ENCODE measurements around the gene RARS2. TPM values are rescaled to one million over a fixed set of nuclear protein-coding genes. Genes with fewer than 3 reads are reported as not detected.

The RARS2 gene
- total and polyA plus RNA-seq, 2 of the 8 experiments (the other 6 are each of a cell fraction or from before 2014, with no cell fraction given) = 10.2 to 40.5 TPM

DNA sequence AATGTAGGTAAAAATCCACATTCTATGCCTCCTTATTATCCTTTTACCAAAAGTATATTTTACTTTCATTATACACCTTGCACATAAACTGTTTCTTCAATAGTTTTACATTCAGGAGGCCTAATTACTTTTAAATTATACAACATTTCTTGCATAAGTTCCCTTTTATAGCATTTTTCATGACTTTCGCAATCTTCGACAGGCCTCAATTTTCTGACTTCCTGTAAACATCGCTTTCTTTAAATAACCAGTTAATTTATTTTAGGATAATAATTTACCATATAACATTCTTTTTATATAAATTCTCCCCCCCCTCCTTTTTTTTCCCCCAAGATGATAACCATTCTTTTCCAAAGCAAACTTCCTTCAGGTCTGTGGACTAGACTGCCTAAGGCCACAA is 107.9 kb downstream of the RARS2 start:
- CTCF ChIA-PET (ENCODE audit: partially characterized antibody) = interaction anchor here (0.6 to 1.2 kb wide), 2 partner anchors 89 to 538 kb away, joined by 3 to 4 read pairs; no protein-coding TSS in a partner anchor
- no peak for FAIRE-seq

More for the DNA sequence above, 107.9 kb downstream of the RARS2 start:
- Histone ChIP-seq H3K79me2 (ENCODE audit: control insufficient read depth in 1 of 2, insufficient read depth in 2 of 2, low read length in 2 of 2) (no peaks in the 10 kb centered on the region), H3K23ac (ENCODE audit: insufficient read length) (no peak overlapping the region), H2BK12ac (ENCODE audit: low read depth, low read length) (no peak overlapping the region), H4K91ac (replicated peaks; ENCODE audit: insufficient read length, low read length) (no peak overlapping the region), H4K5ac (ENCODE audit: insufficient read length, low read depth, low read length) (no peak overlapping the region), H3K4me3 (ENCODE audit: extremely low read depth in 1 of 4, insufficient read depth in 2 of 4, low read depth in 3 of 4, low read length in 4 of 4) (no peak overlapping the region), H3K14ac (ENCODE audit: insufficient read length) (no peak overlapping the region), H3K9me3 (ENCODE audit: insufficient read depth in 2 of 2, low read depth in 1 of 2, low read length in 1 of 2) (no peaks in the 10 kb centered on the region), H3K4ac (replicated peaks; ENCODE audit: insufficient read length, low read depth, low read length) (no peak overlapping the region), H3K9ac (replicated peaks in 1 of 4; ENCODE audit: extremely low read depth in 1 of 4, low read depth in 3 of 4, low read length in 3 of 4) (no peak overlapping the region), H2BK15ac (ENCODE audit: low read length) (no peak overlapping the region), H4K8ac (ENCODE audit: extremely low read depth, insufficient read depth, low read length) (no peak overlapping the region), H3K23me2 (ENCODE audit: low read depth, low read length) (no peaks in the 10 kb centered on the region), H2BK5ac (ENCODE audit: low read depth, low read length) (no peak overlapping the region), H3K4me1 (replicated peaks in 1 of 4; ENCODE audit: control insufficient read depth in 3 of 4, insufficient read depth in 4 of 4, low read length in 3 of 4) (peaks cover 5 to 8% (median 7%) of the 10 kb centered on the region in 4 experiments), H4K20me1 (replicated peaks in 1 of 2; ENCODE audit: control insufficient read depth in 1 of 2, insufficient read depth in 2 of 2, low read length in 2 of 2) (no peaks in the 10 kb centered on the region), H3K27me3 (replicated peaks in 1 of 4; ENCODE audit: control insufficient read depth in 3 of 4, extremely low read depth in 1 of 4, insufficient read depth in 3 of 4, low read length in 3 of 4) (no peaks in the 10 kb centered on the region), H2AFZ (ENCODE audit: low read length) (no peak overlapping the region), H3K36me3 (ENCODE audit: control insufficient read depth in 2 of 4, insufficient read depth in 4 of 4, low read length in 3 of 4) (no peaks in the 10 kb centered on the region), H3K27ac (ENCODE audit: low read depth, low read length) (no peak overlapping the region), H2AK5ac (ENCODE audit: low read depth, low read length) (no peak overlapping the region), H2BK120ac (replicated peaks; ENCODE audit: low read depth, low read length) (no peak overlapping the region), H3K18ac (ENCODE audit: extremely low read depth, low read length) (no peak overlapping the region), H3K56ac (replicated peaks; ENCODE audit: insufficient read length, low read depth, low read length) (no peak overlapping the region), H3K79me1 (ENCODE audit: low read depth, low read length) (no peaks in the 10 kb centered on the region), H3K4me2 (ENCODE audit: insufficient read depth in 1 of 2, low read depth in 2 of 2, low read length in 2 of 2) (no peak overlapping the region), H2BK20ac (ENCODE audit: low read length) (no peak overlapping the region)
- POLR2A ChIA-PET (ENCODE audit: partially characterized antibody) = no interaction called here
- peak; percentile 4; the same call in 1 of the 2 replicates for TF ChIP-seq CEBPB (IDR thresholded peaks at IDR 0.05; ENCODE audit: low read depth, low read length)
- TF ChIP-seq, protein P1, sequence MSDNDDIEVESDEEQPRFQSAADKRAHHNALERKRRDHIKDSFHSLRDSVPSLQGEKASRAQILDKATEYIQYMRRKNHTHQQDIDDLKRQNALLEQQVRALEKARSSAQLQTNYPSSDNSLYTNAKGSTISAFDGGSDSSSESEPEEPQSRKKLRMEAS (IDR thresholded peaks at IDR 0.05) = no peak
- WGBS, 2 experiments (ENCODE audit: extremely low coverage in 1 of 2, insufficient coverage in 1 of 2, insufficient read length in 1 of 2, insufficient replicate concordance in 2 of 2, low coverage in 1 of 2, low lambda C conversion rate in 2 of 2, missing lambda C conversion rate in 1 of 2) = 100% methylated on average over 3 of the region's 3 CpGs; no CpG with 5 or more reads in 1 of the 2 experiments
- no peak for DNase-seq (ENCODE audit: low read depth in 1 of 2, low spot score in 2 of 2)

All from H1 (cell line).